GM21723 (cell line): ENCODE measurements around the gene LRRC52.

ENCODE experiments used
- ATAC-seq: cut with Tn5 transposase; IDR thresholded peaks from one replicate; pipeline ENCODE4 v1.9.1; 2021; ENCODE audit warnings: mild to moderate bottlenecking, moderate library complexity; ENCODE audit not compliant: unreplicated experiment

Gene LRRC52

GRCh38 chr1:165537356-165538109 is 6.3 kb upstream of the LRRC52 start:
- no peak for ATAC-seq

- ATAC-seq = no peak
Measured at GRCh38 chr1:165539306-165539705, 4.5 kb upstream of the LRRC52 start.

GRCh38 chr1:165539908-165540307 is 3.9 kb upstream of the LRRC52 start:
- no peak for ATAC-seq

GRCh38 chr1:165542015-165542631 is 1.7 kb upstream of the LRRC52 start:
- ATAC-seq = no peak

- ATAC-seq = no peak
Measured at GRCh38 chr1:165542647-165543046, 1.2 kb upstream of the LRRC52 start.

GRCh38 chr1:165544996-165545395 is 1.2 kb downstream of the LRRC52 start:
- no peak for ATAC-seq

- no peak for ATAC-seq
Measured at GRCh38 chr1:165545974-165546373, 2.2 kb downstream of the LRRC52 start.

- ATAC-seq = no peak
Measured at GRCh38 chr1:165549973-165550372, 6.2 kb downstream of the LRRC52 start.

- ATAC-seq = no peak
Measured at GRCh38 chr1:165551469-165551868, 7.7 kb downstream of the LRRC52 start.

- no peak for ATAC-seq
Measured at GRCh38 chr1:165560883-165561656, 17.3 kb downstream of the LRRC52 start.

GRCh38 chr1:165562571-165562970 is 18.8 kb downstream of the LRRC52 start:
- no peak for ATAC-seq

- ATAC-seq = no peak
Measured at GRCh38 chr1:165563551-165563950, 19.8 kb downstream of the LRRC52 start.

GRCh38 chr1:165564561-165564960 is 20.8 kb downstream of the LRRC52 start:
- ATAC-seq = no peak

GRCh38 chr1:165565751-165566490 is 22.1 kb downstream of the LRRC52 start:
- no peak for ATAC-seq

- ATAC-seq = no peak
Measured at GRCh38 chr1:165570078-165570477, 26.3 kb downstream of the LRRC52 start.

GRCh38 chr1:165573787-165574186 is 30.0 kb downstream of the LRRC52 start:
- no peak for ATAC-seq

- ATAC-seq = no peak
Measured at GRCh38 chr1:165574295-165574694, 30.5 kb downstream of the LRRC52 start.

- no peak for ATAC-seq
Measured at GRCh38 chr1:165575468-165576099, 31.8 kb downstream of the LRRC52 start.

GRCh38 chr1:165576536-165576935 is 32.7 kb downstream of the LRRC52 start:
- no peak for ATAC-seq

- ATAC-seq = no peak
Measured at GRCh38 chr1:165577707-165578106, 33.9 kb downstream of the LRRC52 start.
